ENCODE measurements around the gene TMA16.

Gene TMA16

GRCh38 chr4:163540977-163541376, 46.5 kb downstream of the TMA16 start:
- TF ChIP-seq, protein P1, sequence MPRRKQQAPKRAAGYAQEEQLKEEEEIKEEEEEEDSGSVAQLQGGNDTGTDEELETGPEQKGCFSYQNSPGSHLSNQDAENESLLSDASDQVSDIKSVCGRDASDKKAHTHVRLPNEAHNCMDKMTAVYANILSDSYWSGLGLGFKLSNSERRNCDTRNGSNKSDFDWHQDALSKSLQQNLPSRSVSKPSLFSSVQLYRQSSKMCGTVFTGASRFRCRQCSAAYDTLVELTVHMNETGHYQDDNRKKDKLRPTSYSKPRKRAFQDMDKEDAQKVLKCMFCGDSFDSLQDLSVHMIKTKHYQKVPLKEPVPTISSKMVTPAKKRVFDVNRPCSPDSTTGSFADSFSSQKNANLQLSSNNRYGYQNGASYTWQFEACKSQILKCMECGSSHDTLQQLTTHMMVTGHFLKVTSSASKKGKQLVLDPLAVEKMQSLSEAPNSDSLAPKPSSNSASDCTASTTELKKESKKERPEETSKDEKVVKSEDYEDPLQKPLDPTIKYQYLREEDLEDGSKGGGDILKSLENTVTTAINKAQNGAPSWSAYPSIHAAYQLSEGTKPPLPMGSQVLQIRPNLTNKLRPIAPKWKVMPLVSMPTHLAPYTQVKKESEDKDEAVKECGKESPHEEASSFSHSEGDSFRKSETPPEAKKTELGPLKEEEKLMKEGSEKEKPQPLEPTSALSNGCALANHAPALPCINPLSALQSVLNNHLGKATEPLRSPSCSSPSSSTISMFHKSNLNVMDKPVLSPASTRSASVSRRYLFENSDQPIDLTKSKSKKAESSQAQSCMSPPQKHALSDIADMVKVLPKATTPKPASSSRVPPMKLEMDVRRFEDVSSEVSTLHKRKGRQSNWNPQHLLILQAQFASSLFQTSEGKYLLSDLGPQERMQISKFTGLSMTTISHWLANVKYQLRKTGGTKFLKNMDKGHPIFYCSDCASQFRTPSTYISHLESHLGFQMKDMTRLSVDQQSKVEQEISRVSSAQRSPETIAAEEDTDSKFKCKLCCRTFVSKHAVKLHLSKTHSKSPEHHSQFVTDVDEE (CRISPR knock-in tag; IDR thresholded peaks at IDR 0.05), result no peak
- TF ChIP-seq CSDC2 (CRISPR knock-in tag; IDR thresholded peaks at IDR 0.05) (no peak), SNAI2 (CRISPR knock-in tag; IDR thresholded peaks at IDR 0.05) (no peak), ZNF565 (CRISPR knock-in tag; conservative IDR thresholded peaks at IDR 0.05; ENCODE audit: low read depth) (no peak), ZFP30 (CRISPR knock-in tag; IDR thresholded peaks at IDR 0.05) (no peak), CSRNP3 (CRISPR knock-in tag; IDR thresholded peaks at IDR 0.05) (no peak), ISL1 (CRISPR knock-in tag; IDR thresholded peaks at IDR 0.05) (no peak), ESRRG (CRISPR knock-in tag; IDR thresholded peaks at IDR 0.05) (no peak), RARB (CRISPR knock-in tag; IDR thresholded peaks at IDR 0.05) (no peak), ZC3H10 (CRISPR knock-in tag; IDR thresholded peaks at IDR 0.05) (no peak)
- ATAC-seq, result no peak

GRCh38 chr4:163542275-163542674, 47.8 kb downstream of the TMA16 start:
- TF ChIP-seq BACH2 (CRISPR knock-in tag; IDR thresholded peaks at IDR 0.05; ENCODE audit: borderline replicate concordance) (no peak), ESRRG (CRISPR knock-in tag; IDR thresholded peaks at IDR 0.05) (no peak)
- ATAC-seq, result peak; percentile 20

GRCh38 chr4:163544407-163545038, 50.0 kb downstream of the TMA16 start:
- peak; percentile 91 for ATAC-seq
- TF ChIP-seq ZNF70 (CRISPR knock-in tag; IDR thresholded peaks at IDR 0.05) (no peak), ARNTL (CRISPR knock-in tag; IDR thresholded peaks at IDR 0.05; ENCODE audit: borderline replicate concordance, low read depth) (no peak), ZNF565 (CRISPR knock-in tag; conservative IDR thresholded peaks at IDR 0.05; ENCODE audit: low read depth) (no peak), ZFP3 (CRISPR knock-in tag; IDR thresholded peaks at IDR 0.05) (no peak), ZNF8 (CRISPR knock-in tag; IDR thresholded peaks at IDR 0.05) (no peak), ISL1 (CRISPR knock-in tag; IDR thresholded peaks at IDR 0.05) (no peak), PPARA (CRISPR knock-in tag; IDR thresholded peaks at IDR 0.05; ENCODE audit: borderline replicate concordance) (no peak), RARB (CRISPR knock-in tag; IDR thresholded peaks at IDR 0.05) (no peak), SNAI2 (CRISPR knock-in tag; IDR thresholded peaks at IDR 0.05) (no peak), TOX (CRISPR knock-in tag; IDR thresholded peaks at IDR 0.05; ENCODE audit: borderline replicate concordance) (no peak)
- TF ChIP-seq, protein P2, sequence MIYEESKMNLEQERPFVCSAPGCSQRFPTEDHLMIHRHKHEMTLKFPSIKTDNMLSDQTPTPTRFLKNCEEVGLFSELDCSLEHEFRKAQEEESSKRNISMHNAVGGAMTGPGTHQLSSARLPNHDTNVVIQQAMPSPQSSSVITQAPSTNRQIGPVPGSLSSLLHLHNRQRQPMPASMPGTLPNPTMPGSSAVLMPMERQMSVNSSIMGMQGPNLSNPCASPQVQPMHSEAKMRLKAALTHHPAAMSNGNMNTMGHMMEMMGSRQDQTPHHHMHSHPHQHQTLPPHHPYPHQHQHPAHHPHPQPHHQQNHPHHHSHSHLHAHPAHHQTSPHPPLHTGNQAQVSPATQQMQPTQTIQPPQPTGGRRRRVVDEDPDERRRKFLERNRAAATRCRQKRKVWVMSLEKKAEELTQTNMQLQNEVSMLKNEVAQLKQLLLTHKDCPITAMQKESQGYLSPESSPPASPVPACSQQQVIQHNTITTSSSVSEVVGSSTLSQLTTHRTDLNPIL (CRISPR knock-in tag; IDR thresholded peaks at IDR 0.05; ENCODE audit: low read depth), result no peak
- TF ChIP-seq, protein P1 (CRISPR knock-in tag; IDR thresholded peaks at IDR 0.05), result no peak

GRCh38 chr4:163548481-163549243, 54.2 kb downstream of the TMA16 start:
- peak; percentile 76 for ATAC-seq
- TF ChIP-seq, protein P1 (CRISPR knock-in tag; IDR thresholded peaks at IDR 0.05), result no peak
- TF ChIP-seq RARB (CRISPR knock-in tag; IDR thresholded peaks at IDR 0.05) (no peak), ZNF565 (CRISPR knock-in tag; conservative IDR thresholded peaks at IDR 0.05; ENCODE audit: low read depth) (no peak), TOX (CRISPR knock-in tag; IDR thresholded peaks at IDR 0.05; ENCODE audit: borderline replicate concordance) (no peak), TCF4 (CRISPR knock-in tag; IDR thresholded peaks at IDR 0.05; ENCODE audit: borderline replicate concordance) (no peak)
- TF ChIP-seq, protein P3, sequence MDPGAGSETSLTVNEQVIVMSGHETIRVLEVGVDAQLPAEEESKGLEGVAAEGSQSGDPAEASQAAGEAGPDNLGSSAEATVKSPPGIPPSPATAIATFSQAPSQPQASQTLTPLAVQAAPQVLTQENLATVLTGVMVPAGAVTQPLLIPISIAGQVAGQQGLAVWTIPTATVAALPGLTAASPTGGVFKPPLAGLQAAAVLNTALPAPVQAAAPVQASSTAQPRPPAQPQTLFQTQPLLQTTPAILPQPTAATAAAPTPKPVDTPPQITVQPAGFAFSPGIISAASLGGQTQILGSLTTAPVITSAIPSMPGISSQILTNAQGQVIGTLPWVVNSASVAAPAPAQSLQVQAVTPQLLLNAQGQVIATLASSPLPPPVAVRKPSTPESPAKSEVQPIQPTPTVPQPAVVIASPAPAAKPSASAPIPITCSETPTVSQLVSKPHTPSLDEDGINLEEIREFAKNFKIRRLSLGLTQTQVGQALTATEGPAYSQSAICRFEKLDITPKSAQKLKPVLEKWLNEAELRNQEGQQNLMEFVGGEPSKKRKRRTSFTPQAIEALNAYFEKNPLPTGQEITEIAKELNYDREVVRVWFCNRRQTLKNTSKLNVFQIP (CRISPR knock-in tag; IDR thresholded peaks at IDR 0.05; ENCODE audit: borderline replicate concordance, low read depth), result no peak

All from SK-N-SH treated with all-trans-retinoic acid at 6 μM for 48 hours (cell line).